H4 (cell line): ENCODE results near the gene MEOX1. TPM values are rescaled to one million over a fixed set of nuclear protein-coding genes. Genes with fewer than 3 reads are reported as not detected.
"Not testable (repeated sequence)": the region's sequence is repeated elsewhere in the genome, so short reads cannot be mapped to it uniquely, and the experiment has no call there.

ENCODE experiments used
- DNase-seq: peaks from one replicate; pipeline ENCODE4 v3.0.0-alpha.2; 2015; ENCODE audit warnings: low spot score
- total RNA-seq: library from RNA; depleted of rRNA; stranded (reverse); fragments of >200 nt; shearing (Covaris generic); gene quantifications from 2 replicates; pipeline ENCODE4 v1.2.3, GENCODE V29; 2014; rRNA removed

MEOX1 gene
- not detected in 2 replicates for total RNA-seq

DNA sequence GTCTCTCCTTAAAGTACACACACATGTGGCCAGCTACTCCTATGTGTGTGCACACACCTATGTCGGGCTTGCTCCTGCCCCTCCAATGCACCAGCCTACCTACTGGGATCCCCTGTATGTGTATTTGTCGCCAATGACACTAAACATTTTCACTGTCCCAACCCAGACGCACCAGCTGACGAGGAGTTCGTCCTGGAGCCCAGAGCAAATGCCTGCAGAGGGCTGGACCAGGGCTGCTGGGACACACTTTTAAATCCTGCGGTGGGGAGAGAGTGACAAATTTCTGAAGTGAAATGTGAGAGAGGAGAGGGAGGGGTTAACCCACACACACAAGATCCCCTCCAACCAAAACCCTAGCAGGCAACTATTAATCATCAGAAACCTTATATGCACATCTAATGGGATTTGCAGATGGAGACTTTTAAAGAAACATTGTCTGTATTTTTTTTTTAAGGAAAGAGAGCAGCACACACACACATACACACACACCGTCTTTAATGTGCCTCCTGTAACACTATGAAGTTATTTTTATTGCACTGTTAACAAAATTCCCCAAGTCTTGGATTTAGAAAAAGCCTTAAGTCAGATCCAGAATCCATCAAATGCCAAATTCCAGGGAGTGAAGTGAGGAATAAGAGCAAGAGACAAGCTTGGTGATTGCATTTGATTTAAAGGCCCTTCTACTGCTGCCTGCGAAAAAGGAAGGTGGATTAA is at the start of gene MEOX1:
Gene MEOX1, minus strand, starts transcription at position 224 of the 714 bp plus-strand sequence. CDS start 388 bp downstream, outside the sequence.
- peak; percentile 75 for DNase-seq

DNA sequence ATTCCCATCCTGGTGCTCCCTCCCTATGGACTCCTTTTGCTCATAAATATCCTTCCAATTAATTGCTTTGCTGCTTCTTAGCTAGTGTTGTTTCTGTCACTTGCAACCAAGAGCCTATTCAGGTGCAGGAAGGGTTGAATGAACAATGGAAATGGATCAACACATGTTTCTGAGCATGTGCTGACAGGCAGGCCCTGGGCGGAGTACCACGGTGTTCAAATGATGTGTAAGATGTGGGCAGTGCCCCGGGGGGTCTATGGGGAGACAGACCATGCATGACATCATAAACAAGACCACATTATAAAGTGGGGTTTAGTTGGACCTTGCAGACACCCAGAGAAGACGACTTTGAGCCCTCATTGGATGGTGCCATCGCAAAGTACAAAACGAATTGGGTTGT is 48.4 kb upstream of the MEOX1 start:
- DNase-seq: no peak

DNA sequence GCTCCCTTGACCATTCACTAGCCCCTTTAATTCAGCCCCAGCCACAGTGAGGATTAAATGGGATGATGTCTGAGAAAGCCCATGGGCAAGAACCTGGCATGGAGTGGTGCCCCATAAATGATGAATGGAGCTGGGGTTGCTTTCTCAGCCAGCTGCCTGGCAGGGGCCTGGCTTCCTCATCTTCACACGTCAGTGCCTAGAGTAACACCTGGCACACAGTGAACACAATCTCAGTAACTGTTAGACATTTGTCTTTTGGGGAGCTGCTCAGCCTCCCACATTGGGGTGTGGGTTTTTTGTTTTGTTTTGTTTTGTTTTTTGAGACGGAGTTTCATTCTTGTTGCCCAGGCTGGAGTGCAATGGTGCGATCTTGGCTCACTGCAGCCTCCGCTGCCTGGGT is 47.5 kb upstream of the MEOX1 start:
- DNase-seq: no peak

DNA sequence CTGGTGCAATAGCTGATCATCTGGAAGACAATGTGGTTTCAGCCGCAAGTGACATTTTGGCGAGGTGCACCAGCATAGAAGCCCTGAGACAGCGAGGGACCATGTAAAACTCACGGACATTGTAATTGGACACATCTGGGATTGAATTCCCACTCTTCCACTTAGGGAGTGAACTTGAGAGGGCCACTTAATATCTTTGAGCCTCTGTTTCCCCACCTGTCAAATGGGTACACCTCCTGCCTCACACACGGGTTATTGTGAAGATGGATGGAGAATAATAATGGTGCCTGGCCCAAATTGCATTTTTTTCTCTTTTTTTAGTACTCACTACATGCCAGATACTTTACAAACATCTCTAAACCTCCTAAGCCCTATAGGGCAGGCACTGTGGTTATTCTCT is 45.5 kb upstream of the MEOX1 start:
- no peak for DNase-seq

DNA sequence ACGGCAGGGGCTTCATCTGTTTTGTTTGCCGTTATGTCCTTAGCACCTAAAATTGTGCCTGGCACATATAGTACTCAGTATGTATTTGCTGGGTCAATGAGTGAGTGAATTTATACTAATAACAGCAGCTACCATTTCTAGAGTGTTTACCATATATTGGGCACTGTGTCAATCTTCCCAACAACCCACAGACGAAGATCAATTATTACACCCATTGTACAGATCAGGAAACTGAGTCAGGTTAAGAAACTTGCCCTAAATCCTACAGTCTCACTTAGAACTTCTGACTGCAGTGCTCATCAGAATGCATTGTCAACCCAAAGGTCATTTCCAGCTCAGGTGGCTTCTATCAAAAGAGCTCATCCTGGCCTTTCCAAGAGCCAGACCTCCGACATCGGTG is 44.5 kb upstream of the MEOX1 start:
- DNase-seq: no peak

DNA sequence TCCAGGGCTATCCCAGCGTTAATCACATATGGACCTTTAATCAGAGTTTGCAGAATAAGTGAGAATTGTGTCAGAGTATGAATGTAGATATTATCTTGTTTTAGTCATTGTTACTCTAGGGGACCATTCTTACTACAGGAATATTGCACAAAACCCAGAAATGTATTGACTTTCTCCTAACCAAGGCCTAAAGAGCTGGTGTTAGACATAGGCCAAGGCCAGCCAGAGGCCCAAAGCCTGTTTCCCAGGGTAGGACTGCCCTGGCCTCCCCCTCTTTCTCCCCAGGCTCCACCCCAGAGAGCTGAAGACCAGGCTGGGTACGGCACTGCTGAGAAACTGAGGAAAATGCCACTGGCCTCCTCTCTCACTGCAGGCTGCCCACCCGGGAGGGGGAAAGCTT is 41.9 kb upstream of the MEOX1 start:
- DNase-seq: no peak

DNA sequence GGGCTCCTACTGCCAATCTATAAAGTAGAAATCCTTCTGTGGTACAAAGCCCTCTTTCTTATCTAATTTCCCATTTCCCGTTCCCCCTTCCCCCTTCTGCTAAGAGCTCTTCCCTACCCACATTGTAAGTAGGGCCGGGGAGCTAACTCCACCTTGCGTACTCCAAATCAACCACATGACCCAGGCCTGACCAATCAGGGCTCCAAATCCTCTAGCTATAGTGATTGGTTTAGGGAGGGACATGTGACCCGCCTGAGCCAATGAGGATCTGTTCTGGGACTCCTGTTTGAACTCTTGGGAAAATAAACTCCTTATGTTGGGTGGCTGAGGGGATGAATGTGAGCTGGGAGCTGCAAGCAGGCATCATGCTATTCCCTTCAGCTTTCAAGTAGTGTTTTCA is 40.9 kb upstream of the MEOX1 start:
- DNase-seq: peak; percentile 58

DNA sequence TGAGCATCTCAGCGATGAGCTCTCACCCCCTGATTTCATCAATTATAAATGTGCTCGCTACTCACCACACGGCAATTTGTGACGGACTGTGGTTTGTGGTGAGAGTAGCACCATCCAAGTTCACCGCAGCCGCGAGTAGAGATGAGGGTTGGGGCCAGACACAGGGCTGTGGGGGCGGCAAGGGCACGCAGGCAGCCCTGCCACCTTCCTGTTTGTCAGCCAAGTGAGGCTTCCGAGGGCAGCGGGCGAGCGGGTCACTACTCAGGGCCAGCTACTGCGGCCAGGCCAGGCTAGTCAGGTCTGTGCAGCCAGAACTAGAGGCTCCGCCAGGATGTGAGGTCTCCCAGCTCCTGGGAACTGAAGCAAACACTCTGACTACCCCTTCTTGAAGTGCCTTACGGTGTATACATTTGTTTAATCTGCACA is 39.6 kb upstream of the MEOX1 start:
- DNase-seq: peak; percentile 93

DNA sequence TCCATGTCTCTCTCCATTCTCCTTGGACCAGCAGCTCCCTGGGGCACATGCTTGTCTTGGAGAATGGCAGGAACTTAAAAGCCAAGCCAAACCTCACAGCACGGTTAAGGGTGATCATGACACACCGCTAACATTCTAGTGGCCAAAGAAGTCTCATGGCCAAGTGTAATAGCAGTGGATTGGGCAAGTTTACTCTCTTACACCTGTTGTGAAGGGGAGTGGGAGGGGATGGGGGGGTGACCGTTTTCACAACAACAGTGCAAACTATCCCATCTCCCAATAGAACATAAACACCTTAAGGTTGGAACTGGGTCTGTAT is 37.7 kb upstream of the MEOX1 start:
- DNase-seq: no peak

DNA sequence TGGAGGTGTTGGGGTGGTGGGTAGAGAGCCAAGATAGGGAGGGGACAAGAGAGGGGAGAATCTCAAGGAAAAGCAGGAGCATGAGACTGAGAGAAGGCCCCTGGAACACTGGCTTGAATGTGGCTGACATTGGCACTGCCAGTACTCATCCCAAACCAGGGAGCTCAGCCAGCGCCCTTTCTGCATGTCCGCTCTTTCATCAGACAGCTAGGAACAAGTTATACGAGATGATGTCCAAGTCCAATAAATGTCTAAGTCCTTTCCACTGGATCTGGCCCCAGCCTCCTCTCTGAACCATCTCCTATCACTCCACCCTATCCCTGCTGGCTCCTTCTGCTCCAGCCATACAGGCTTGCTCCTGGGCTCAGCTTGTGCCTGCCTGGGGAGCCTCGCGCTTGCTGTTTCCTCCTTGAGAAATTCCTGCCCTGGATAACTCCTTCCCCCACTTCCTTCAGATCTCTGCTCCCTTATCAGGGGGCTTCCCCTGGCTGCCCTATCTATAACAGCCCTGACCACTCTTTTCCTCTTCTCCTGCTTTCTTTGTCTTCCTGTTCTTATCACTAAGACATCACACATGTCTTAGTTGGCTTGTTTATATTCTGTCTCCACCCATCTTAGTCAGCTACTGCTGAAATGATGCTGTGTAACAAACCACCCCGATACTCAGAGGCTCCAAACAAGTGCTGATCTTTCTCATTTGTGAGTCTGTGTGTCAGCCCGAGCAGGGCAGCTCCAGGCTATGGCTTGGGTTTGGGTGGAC is 37.1 kb upstream of the MEOX1 start:
- no peak for DNase-seq

DNA sequence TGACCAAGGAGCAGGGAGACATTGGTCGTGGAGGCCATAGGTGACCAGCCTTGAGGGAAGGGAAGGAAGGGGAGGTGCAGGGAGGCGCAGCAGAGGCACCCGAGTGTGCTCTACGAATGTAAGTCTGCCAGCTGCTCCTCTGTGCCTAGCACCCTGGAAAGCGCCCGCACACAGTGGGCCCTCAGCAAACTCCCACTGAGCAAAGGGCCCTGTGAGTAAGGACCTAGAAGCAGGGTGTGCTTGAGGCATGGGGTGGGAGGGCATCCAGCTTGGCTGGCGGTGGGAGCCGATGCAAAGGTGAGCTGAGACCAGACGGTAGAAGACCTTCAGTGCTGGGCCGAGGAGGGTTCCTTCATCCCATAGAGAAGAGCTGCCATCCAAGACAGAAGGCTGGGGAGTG is 36.2 kb upstream of the MEOX1 start:
- no peak for DNase-seq

DNA sequence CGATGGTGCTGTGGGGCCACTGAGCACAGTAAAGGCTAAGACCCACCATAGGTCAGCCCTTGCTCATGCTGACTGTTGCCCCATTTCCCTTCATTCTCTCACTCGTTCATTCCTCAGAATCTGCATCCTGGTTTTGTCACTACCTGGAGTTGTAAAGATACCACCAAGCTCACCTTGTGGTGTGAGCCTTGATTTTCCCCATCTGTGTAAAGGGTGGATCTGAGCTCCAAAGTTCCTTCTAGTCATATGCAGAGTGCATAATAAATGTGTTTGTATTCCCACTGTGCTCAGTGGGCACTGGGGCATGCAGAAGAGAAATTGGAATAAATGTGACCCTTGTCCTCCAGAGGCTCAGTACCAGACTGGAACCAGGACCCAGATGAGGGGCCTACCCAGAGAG is 35.2 kb upstream of the MEOX1 start:
- no peak for DNase-seq

DNA sequence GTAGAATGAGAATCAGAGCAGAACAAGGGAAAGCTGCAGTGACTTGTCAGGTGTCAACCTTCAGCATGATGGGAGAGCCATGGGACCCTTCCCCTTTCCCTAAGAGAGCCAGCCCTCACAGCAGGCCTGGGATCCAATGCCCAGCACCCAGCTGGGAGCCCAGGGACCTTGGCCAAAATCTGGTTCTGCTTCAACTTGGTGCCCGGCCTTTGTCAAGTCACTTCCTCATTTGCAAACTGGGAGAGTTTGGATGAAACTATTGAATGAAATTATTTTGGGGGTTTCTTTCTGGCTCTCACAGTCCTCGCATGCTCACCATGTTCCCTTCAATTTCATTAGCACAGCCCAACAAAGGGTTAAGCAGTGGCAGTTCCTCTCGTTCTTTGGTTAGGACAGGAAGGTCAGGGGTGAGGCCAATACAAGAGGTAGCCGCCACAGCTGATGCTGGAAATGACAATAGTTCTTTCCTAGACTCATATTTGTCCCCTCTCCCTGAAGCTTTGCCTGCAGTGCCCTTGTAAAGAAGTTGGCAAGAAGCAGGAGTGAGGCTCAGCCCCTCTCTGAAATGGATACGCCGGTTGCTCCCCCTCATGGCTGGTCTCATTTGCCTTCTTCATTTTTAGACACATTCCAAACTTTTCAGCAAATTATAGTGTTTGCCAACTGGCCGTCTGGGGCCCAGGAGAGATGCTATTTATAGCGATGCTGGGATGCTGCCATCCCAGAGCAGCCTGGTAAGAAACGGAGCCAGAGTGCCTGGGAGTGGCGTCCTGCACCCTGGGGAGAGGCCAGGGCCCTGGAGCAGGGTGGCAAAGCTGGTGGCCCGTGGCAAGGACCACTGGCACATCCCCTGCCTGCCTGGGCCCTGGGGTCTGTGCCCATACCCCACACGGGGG is 34.5 kb upstream of the MEOX1 start:
- DNase-seq: peak; percentile 58

DNA sequence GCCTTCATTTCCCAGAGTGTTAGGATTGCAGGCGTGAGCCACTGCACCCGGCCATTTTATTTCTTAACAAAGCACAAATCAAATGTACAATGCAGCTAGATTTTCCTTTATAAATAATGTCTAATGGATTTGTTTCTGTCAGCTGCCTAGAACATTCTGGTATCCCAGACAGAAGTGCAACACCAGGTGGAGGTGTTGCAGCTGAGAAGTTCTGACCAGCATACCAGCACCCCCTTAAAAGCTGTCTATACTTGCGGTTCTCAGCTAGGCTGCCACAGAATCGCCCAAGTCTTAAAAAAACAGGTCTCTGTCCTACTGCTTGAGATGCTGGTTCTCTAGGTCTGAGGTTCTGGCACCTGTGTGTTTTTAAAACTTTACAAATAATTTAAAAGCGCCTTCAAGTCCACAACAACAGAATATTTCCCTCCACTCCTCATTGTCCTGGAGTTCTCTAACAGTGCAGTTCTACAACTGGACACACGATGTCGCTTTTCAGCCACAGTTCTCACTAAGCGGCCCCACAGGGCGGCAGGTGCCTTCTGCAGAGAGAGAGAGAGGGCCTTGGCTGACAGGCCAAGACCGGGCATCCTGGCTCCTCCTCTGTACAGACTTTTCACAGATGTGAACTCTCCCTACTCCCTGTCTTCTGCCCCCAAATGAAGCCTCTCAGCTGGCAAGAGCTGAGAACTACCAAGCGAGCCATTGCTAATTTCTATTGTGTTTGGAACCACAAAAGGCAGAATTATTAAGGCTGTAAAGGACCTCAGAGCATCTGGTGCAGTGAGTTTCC is 32.6 kb upstream of the MEOX1 start:
- DNase-seq: peak; percentile 78

DNA sequence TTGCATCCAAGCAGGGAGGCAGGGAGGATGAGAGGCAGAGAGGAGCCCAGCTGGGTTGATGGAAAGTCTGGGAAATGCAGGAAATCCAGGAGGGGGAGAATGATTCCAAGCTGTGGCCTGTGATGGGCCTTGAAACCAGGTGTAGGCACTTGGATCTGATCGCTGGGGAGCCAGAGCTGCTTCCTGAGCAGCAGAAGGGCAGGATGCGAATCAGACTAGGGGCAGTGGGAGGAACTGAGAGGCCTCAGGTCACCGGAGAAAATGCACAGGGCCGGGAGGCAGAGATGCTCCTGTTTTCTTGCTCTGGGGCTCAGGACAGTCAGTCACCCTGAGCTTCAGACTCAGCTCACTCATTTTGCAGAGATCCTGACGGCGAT is 29.6 kb upstream of the MEOX1 start:
- DNase-seq: no peak

DNA sequence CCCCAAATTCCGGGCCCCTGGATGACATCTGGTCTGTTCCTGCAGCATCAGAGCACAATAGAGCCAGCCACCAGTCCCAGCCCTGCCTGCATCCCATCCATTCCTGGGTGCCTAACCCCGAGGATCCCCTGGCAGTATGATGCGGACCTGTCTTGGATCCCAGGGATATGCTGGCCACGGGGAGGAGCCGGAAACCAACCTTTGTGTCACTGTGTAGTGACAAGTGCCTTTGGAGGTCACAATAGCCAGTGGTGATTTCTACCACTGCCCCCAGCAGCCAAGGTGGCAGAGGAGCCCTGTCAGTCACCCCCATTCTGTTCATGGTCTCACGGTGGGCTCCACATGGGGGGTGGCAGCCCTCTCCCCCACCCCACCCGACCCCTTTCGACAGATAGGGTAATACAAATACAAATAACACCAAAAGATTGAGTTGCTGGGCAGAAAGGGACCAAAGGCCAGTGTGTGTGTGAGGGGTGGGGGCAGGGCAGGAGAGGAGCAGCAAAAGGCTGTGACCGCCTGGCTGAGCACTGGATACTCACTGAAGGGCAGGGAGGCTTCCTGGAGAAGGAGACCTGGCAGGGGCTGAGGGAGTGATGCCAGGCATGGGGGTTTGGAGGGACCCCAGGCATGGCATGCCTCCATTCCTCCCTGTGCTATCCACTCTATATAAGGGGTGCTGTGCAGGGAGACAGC is 29.0 kb upstream of the MEOX1 start:
- DNase-seq: no peak

DNA sequence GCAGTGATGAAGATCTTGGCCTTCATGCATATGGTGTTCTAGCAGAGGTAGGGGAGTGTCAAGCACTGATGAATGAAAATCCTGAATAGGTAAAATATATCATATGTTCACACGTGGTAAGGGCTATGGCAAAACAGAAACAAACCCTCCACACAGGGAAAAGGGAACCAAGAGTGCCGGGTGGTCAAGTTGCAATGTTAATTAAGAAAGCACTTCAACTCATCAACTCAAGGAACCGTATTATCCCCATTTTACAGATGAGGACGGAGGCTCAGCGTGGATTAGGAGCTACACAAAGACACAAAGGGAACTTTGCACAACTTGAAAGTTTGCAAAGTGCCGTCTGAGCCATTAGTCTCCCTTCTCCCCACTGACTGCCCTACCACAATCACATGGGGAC is 28.1 kb upstream of the MEOX1 start:
- no peak for DNase-seq

DNA sequence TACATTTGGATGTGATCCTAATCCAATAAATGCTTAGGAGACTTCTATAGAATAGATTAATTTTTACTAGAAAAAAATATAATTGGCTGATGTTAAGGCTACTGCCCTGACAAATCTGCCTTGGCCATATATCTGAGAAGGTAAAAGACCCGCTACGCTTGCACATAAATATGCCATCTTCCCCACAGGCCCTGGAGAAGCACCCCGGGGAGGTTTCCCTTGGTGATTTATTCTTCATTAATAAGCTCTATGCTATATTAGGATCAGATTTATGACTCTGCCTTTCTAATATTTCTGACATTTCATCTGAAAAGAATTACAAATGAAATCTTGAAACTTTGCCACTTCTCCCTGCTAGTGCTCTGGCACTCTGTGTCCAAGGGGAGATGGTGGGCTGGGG is 27.4 kb upstream of the MEOX1 start:
- no peak for DNase-seq

DNA sequence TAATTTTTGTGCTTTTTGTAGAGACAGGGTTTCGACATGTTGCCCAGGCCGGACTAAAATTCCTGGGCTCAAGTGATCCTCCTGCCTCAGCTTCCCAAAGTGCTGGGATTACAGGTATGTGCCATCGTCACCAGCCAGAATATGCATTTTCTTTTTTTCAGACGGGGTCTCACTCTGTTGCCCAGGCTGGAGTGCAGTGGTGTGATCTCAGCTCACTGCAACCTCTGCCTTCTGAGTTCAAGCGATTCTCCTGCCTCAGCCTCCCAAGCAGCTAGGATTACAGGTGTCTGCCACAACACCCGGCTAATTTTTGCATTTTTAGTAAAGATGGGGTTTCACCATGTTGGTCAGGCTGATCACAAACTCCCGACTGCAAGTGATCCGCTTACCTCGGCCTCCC is 25.2 kb upstream of the MEOX1 start:
- DNase-seq: not testable (repeated sequence)

DNA sequence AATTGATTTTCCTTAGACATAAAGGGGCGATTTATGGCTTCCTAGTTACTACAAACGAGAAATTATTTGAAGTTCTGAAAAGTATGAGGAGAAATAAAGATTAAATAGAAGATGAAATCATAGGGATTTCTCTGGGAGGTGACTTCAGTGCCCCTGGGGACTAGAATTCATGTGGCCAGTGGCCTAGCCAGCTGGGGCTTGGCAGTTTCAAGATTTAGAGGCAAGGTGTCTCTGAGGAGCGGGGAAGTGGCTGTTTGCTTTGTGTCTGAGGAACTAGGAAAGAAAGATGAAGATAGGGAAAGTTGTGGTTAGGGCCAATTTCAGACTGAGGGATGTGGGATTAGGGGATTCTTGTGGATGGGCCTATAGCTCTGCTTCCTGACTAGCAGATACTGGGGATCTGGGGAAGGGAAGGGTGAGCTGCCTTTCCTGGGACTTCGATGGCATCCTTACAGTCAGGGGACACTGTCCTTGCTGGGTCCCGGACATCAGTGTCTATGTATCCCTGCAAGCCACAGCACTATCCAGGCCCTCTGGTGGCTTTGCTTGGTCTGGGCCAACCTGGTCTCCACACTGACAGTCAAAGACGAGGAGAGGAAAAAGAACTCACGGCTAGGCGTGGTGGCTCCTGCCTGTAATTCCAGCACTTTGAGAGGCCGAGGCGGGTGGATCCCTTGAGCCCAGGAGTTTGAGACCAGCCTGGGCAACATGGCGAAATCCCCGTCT is 22.4 kb upstream of the MEOX1 start:
- no peak for DNase-seq
